Gastrocnemius medialis (tissue), 4 donors: ENCODE measurements around the gene CALN1. TPM values are rescaled to one million over a fixed set of nuclear protein-coding genes. Genes with fewer than 3 reads are reported as not detected.

Experiments
- ATAC-seq, 2 donors: fragments of 150-250 bp; one replicate each; pipeline ENCODE4 v1.9.1; 2016
- DNase-seq, 2 donors: peaks; one replicate each; pipeline ENCODE4 v3.0.0-alpha.2; 2019
- H3K27ac ChIP-seq, 4 donors: fragments of 200-600 bp; sonication (generic); 1 replicate in 1 of 4; 2 replicates in 3 of 4; pipeline ENCODE4 v1.5.1; 2016 to 2018; ENCODE audit warnings: mild to moderate bottlenecking in 2 of 4, moderate library complexity in 1 of 4
- H3K27me3 ChIP-seq, 3 donors: fragments of 200-600 bp; sonication (generic) in 2 of 3; 1 replicate in 1 of 3; 2 replicates in 2 of 3; pipeline versions ENCODE4 v1.5.1 to v1.6.0; 2016 to 2019; ENCODE audit warnings: mild to moderate bottlenecking in 1 of 3, moderate library complexity in 1 of 3
- H3K36me3 ChIP-seq, 2 donors: fragments of 200-600 bp; sonication (generic) in 1 of 2; one replicate each; pipeline ENCODE4 v1.5.1; 2017 to 2018
- H3K4me1 ChIP-seq, 2 donors: fragments of 200-600 bp; sonication (generic) in 1 of 2; one replicate each; pipeline ENCODE4 v1.5.1; 2016 to 2017; ENCODE audit warnings: mild to moderate bottlenecking in 2 of 2
- H3K4me3 ChIP-seq, 4 donors: fragments of 200-600 bp; sonication (generic) in 3 of 4; 1 replicate in 1 of 4; 2 replicates in 3 of 4; pipeline ENCODE4 v1.5.1; 2016 to 2019; ENCODE audit warnings: mild to moderate bottlenecking in 2 of 4
- H3K9me3 ChIP-seq, 3 donors: fragments of 200-600 bp; sonication (generic) in 2 of 3; 1 replicate in 1 of 3; 2 replicates in 2 of 3; pipeline ENCODE4 v1.5.1; 2016 to 2019
- POLR2A ChIP-seq, 2 donors: fragments of 450-650 bp; IDR thresholded peaks; one replicate each; pipeline ENCODE4 v1.6.1; 2017; ENCODE audit warnings: antibody characterized with exemption in 2 of 2, mild to moderate bottlenecking in 2 of 2, moderate library complexity in 2 of 2
- in situ Hi-C, 4 donors: fragments of 200-750 bp; cut with MboI; loops; one replicate each; pipeline versions ENCODE4 v1.15.0 to v1.8.0; 2017; ENCODE audit warnings: low sequenced_read_pairs in 4 of 4
- intact Hi-C: fragments of 100-400 bp; cut with DNase I; formaldehyde crosslinking; loops from one replicate; pipeline ENCODE4 v1.15.1; 2023; ENCODE audit warnings: low total_unique reads
- total RNA-seq, 4 donors: library from RNA; depleted of rRNA; stranded (reverse); fragments of >200 nt; gene quantifications; one replicate each; pipeline versions ENCODE4 v1.1.0 to v1.2.3, GENCODE V29; 2016
- TF ChIP-seq, protein P1 (sequence below), 5 experiments: fragments of 450-650 bp in 3 of 5; fragments of 200-600 bp in 2 of 5; sonication (generic) in 2 of 5; IDR thresholded peaks in 4 of 5; conservative IDR thresholded peaks in 1 of 5; 1 replicate in 4 of 5; 2 replicates in 1 of 5; pipeline ENCODE4 v1.5.1; 2016 to 2019; ENCODE audit warnings: antibody characterized with exemption in 5 of 5, mild to moderate bottlenecking in 3 of 5, moderate library complexity in 3 of 5

CALN1 gene
- total RNA-seq, 4 donors from 2014 or later, result not detected

DNA sequence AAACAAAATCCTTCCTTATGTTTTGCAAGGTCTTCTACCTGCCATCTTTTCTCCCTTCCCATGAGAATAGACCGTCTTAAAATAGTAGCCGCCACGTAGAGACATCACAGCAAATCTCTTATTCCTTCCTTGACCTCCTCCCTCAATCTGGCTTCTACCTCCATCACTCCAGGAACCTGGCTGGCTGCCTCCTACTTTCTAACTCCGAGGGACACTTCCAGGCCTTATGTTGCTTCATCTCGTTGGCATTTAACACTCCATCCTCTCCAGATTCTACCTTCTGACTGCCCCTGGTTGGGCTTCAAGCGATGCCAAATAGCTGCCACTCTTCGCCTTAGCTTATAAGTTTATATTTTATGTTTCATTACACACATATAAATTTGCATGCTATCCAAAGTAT, 26.4 kb upstream of the CALN1 start:
- Histone ChIP-seq H3K9me3 (no peaks in the 10 kb centered on the region), H3K4me1 (no peaks in the 10 kb centered on the region), H3K4me3 (no peak overlapping the region), H3K27ac (no peak overlapping the region), H3K36me3 (no peaks in the 10 kb centered on the region), H3K27me3 (peaks cover 0 to 7% (median 0%) of the 10 kb centered on the region in 3 donors)
- intact Hi-C loops (no loop called here), in situ Hi-C loops (no loop called here)
- TF ChIP-seq POLR2A (IDR thresholded peaks at IDR 0.05), result no peak
- TF ChIP-seq, protein P1, sequence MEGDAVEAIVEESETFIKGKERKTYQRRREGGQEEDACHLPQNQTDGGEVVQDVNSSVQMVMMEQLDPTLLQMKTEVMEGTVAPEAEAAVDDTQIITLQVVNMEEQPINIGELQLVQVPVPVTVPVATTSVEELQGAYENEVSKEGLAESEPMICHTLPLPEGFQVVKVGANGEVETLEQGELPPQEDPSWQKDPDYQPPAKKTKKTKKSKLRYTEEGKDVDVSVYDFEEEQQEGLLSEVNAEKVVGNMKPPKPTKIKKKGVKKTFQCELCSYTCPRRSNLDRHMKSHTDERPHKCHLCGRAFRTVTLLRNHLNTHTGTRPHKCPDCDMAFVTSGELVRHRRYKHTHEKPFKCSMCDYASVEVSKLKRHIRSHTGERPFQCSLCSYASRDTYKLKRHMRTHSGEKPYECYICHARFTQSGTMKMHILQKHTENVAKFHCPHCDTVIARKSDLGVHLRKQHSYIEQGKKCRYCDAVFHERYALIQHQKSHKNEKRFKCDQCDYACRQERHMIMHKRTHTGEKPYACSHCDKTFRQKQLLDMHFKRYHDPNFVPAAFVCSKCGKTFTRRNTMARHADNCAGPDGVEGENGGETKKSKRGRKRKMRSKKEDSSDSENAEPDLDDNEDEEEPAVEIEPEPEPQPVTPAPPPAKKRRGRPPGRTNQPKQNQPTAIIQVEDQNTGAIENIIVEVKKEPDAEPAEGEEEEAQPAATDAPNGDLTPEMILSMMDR (IDR thresholded peaks at IDR 0.05 in 4 of 5, conservative IDR thresholded peaks at IDR 0.05 in 1 of 5), result no peak
- DNase-seq (no peak), ATAC-seq (no peak)

DNA sequence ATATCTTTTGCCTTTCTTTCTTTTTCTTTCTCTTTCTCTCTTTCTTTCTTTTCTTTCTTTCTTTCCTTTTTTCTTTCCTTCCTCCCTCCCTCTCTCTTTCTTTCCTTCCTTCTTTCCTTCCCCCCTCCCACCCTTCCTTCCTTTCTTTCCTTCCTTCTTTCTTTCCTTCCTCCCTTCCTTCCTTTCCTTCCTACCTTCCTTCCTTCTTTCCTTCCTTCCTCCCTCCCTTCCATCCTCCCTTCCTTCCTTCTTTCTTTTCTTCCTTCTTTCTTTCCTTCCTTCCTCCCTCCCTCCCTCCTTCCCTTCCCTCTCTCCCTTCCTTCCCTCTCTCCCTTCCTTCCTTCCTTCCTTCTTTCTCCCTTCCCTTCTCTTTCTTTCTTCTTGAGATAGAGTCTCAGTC, 25.5 kb upstream of the CALN1 start:
- peaks cover 0 to 6% (median 3%) of the 10 kb centered on the region in 3 donors for H3K27me3 ChIP-seq
- intact Hi-C loops (no loop called here), in situ Hi-C loops (no loop called here)

GRCh38 chr7:72437061-72437585, 25.0 kb upstream of the CALN1 start:
- in situ Hi-C loops, result no loop called here
- intact Hi-C loops, result no loop called here

More for the DNA sequence above, 25.5 kb upstream of the CALN1 start:
- no peak for TF ChIP-seq POLR2A (IDR thresholded peaks at IDR 0.05)
- TF ChIP-seq, protein P1 (IDR thresholded peaks at IDR 0.05 in 4 of 5, conservative IDR thresholded peaks at IDR 0.05 in 1 of 5), result no peak
- H3K27ac ChIP-seq, result no peak overlapping the region
- no peaks in the 10 kb centered on the region for H3K36me3 ChIP-seq
- no peak overlapping the region for H3K4me3 ChIP-seq
- DNase-seq (no peak), ATAC-seq (no peak)
- H3K4me1 ChIP-seq, result no peaks in the 10 kb centered on the region
- no peaks in the 10 kb centered on the region for H3K9me3 ChIP-seq

DNA sequence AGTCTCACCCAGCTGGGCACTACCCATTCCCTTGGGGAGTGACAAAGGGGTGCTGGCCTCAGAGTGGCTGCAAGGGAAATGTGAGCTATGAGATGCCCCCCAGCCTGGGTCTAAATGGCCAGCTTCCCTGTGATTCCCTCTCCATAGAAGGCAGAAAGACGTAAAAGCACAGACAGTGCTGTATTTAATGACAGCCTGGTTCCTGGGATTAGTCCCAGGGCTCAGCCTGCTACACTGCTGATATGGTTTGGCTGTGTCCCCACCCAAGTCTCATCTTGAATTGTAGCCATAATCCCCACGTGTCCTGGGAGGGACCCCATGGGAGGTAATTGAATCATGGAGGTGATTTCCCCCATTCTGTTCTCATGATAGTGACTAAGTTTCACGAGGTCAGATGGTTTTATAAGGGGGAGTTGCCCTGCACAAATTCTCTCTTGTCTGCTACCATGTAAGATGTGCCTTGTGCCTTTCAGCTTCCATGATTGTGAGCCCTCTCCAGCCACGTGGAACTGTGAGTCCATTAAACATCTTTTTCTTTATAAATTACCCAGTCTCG, 23.9 kb upstream of the CALN1 start:
- Histone ChIP-seq H3K9me3 (no peaks in the 10 kb centered on the region), H3K27me3 (peaks cover 0 to 5% (median 0%) of the 10 kb centered on the region in 3 donors), H3K4me3 (no peak overlapping the region), H3K27ac (no peak overlapping the region), H3K4me1 (no peaks in the 10 kb centered on the region), H3K36me3 (no peaks in the 10 kb centered on the region)
- in situ Hi-C loops (no loop called here), intact Hi-C loops (no loop called here)
- ATAC-seq (no peak), DNase-seq (no peak)
- TF ChIP-seq, protein P1 (IDR thresholded peaks at IDR 0.05 in 4 of 5, conservative IDR thresholded peaks at IDR 0.05 in 1 of 5), result no peak
- TF ChIP-seq POLR2A (IDR thresholded peaks at IDR 0.05), result no peak

More at GRCh38 chr7:72437061-72437585, 25.0 kb upstream of the CALN1 start:
- ATAC-seq (no peak), DNase-seq (no peak)
- Histone ChIP-seq H3K27me3 (peaks cover 0 to 3% (median 1%) of the 10 kb centered on the region in 3 donors), H3K9me3 (no peaks in the 10 kb centered on the region), H3K27ac (no peak overlapping the region), H3K36me3 (no peaks in the 10 kb centered on the region), H3K4me1 (no peaks in the 10 kb centered on the region), H3K4me3 (no peak overlapping the region)
- no peak for TF ChIP-seq POLR2A (IDR thresholded peaks at IDR 0.05)
- TF ChIP-seq, protein P1 (IDR thresholded peaks at IDR 0.05 in 4 of 5, conservative IDR thresholded peaks at IDR 0.05 in 1 of 5), result no peak
